Panc1 (cell line): ENCODE measurements around the gene ATG13.

Experiments
- CTCF ChIP-seq: fragments of 450-650 bp; IDR thresholded peaks from 2 replicates; pipeline ENCODE4 v1.5.1; 2017; ENCODE audit warnings: mild to moderate bottlenecking
- SIN3A ChIP-seq: IDR thresholded peaks from 2 replicates; pipeline ENCODE4 v1.6.1; 2012; ENCODE audit warnings: low read depth, mild to moderate bottlenecking, low read length, moderate library complexity, borderline replicate concordance; ENCODE audit not compliant: insufficient read depth
- TCF7L2 ChIP-seq: IDR thresholded peaks from 2 replicates; pipeline ENCODE4 v1.6.1; 2011; ENCODE audit warnings: mild to moderate bottlenecking, low read depth, low read length, inconsistent platforms

GRCh38 chr11:46712874-46713576, 95.7 kb downstream of the ATG13 start:
- TF ChIP-seq CTCF, result no peak
- TF ChIP-seq TCF7L2, result no peak
- no peak for TF ChIP-seq SIN3A
